Measurements from ENCODE around the gene PRXL2A.

The PRXL2A gene

DNA sequence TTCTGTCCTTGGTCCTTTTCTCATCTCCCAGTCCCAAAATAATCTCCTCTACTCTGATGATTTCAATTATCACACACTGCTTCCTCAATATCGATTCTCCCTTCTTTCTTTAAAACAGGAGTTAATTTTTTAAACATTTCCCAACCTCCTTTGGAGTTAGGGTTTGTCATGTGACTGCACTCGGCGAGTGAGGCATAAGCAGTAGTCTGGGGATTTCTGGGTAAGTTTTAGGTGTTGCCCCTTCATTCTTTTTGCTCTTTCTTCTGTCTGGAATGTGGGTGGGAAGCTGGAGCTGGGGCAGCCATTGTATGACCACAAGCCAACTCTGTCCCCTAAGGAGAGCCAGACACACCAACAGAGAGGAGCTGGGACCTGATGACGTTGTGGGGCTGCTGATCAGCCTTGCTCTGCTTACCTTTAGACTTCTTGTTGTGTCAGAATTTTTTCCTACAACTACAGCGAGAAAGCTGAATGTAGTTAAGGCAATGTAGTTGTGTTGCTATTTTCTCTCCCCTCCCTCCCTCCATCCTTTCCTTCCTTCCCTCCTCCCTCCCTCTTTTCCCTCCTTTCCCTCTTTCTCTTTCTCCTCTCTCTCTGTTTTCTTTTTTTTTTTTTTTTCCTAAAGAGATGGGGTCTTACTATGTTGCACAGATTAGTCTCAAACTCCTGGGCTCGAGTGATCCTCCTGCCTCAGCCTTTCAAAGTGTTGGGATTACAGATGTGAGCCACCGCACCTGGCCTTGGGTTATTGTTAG lies 39.3 kb downstream of the PRXL2A start:
- DNase-seq, result no peak

DNA sequence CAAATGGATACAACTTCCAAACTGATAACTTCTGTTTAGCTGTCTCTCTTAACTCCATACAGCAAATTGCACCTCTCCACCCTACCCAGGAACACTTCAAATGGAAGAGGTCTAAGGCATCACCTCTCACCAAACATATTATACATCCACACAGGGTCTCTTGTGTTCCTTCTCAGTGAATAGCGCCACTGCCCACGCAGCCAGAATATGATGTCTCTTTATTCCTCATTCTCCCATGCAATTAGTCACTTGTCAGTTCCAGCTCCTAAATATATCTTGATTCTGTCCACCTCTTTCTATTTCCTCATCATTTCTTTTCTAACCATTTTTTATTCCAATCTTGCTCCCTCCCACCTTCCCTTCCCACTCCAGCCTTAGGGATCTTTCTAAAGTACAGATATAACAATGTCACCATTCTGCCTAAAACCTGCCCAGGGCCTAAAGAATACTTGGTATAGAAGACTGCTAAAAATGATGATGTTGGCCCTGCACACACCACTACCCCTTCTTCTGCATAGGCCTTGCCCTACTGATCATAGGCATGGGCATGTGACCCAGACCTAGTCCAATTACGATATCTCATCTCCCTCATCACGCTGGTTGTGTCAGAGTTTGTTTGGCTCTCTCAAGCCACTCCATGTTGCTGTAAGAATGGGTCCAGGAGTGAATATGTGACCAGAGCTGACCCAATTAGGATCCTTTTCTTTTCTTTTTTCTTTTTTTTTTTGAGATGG lies 40.0 kb downstream of the PRXL2A start:
- no peak for DNase-seq

DNA sequence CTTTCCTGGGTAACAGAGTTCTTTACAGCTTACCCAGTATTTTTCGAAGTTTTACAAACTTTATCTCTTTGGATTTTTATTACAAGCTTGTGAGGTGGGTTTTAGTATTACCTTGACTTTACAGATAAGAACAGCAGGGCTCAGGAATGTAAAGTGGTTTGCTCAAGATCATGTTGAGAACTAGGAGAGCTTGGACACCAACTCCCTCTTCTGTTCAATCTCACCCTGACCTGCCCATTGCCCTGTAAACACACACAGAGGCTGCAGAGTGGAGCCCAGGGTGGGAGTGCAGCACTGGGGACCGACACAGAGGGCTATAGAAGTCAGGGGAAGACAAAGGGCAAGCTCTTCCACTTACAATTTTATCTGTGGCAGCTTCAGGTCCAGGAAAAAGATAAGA lies 41.2 kb downstream of the PRXL2A start:
- DNase-seq, result no peak

DNA sequence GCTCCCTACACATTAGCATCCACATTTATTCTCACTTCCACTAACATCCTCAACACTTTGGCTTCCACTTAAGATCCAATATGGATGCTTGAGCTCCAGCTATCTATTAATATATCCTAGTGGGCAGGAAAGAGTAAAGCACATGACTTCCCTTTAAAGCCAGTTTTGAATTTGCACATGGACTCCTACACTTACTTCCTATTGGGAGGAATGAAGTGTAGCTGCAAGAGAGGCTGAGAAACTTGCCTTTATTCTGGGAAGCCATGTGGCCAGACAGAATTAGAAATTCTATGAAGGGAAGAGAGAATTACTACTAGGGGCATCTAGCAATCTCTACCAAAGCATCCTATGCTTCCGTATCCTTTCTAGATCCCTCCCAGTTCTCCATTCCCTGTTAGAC lies 42.8 kb downstream of the PRXL2A start:
- no peak for DNase-seq

DNA sequence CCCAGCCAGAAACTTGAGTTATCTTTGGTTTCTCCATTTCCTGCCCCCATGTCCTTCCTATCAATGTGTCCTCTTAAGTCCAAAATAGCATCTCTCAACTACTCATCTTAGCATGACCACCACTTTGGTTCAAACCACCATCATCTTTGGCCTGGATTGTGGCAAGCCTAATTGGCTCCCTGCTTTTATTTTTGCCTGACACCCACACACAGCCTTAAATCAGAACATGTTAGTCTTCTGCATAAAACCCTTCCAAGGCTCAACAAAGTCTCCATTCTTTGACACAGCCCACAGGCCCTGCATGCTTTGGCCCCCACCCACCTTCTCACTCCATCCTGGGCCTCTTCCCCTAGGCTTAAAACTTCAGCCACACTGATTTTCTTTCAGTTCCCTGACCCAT lies 43.7 kb downstream of the PRXL2A start:
- DNase-seq, result no peak

DNA sequence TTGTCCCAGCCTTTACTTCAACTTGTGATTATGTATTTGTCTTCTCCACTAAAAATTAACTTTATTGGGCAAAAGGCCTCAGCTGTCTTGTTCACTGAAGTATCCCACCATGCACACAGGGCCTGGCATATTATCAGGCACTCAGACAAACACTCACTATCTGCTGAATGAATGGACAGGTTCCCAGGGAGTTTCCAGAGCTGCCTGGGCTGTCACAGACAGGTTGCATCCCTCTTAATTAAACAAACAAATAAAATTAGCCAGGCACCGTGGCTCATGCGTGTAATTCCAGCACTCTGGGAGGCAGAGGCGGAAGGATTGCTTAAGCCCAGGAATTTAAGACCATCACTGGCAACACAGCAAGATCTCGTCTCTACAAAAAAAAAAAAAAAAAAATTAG lies 44.3 kb downstream of the PRXL2A start:
- no peak for DNase-seq

DNA sequence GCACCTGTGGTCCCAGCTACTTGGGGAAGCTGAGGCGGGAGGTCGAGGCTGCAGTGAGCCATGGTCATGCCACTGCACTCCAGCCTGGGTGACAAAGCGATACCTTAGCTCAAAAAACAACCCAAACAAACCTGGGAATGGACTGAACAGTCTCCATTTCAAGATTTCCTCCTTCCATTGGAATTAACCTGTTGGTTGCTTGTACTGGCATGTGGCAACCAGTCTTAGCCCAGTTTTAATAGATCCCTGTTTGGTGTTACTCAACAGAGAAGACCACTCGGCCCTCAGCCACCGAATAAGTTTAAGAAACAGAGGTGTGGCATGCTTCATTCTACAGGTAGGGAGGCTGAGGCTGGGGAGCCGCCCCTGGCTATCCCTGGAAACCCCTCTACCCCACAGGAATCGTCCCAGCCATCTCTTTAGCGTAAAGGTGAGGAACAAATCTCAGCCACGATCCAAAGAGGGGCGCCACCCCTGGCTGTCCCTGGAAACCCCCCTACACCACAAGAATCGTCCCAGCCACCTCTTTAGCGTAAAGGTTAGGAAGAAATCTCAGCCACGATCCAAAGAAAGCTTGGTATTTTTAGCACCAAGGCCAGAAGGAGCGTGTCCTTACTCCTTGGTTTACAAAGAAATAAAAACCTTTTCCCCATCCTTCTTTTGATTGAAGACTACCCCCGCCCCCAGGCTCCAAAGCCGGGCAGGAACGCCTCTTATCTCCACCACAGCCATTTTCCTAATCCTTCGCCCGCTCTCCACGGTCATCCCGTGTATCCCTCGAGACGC lies 44.9 kb downstream of the PRXL2A start:
- no peak for DNase-seq

DNA sequence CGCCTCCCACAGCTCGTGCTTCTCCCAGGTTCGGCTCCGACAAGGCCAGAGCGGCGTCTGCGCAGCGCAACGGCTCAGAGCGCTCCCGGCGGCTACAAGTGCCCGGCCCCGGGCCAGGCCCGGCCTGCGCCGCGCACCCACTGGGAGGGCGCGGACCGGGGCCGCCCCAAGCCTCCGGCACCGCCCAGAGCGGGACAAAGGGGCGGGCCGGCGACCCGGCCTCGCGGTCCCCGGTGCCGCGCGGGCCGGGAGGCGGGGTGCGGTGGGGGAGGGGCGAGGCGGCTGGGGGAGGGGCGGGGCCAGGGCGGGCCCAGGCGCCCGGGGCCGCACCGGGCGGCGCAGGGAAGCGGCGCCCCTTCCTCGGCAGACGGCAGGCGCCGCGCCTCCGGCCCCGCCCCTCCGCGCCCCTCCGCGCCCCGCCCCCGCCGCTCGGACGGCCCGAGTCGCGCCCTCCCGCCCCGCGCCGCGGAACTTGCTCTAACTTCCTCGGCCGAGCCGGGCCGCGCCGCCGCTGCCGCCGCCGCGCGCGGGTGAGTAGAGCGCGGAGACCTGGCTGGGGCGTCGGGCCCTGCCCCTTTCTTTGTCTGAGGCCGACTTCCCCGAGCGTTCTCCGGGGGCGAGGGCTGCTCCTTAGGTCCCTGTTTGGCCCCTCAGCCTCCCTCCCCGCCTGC lies 45.6 kb downstream of the PRXL2A start, which contains the start of gene TSPAN14:
Gene TSPAN14, plus strand, starts transcription at position 469 of the 671 bp plus-strand sequence. CDS start 34,924 bp downstream, outside the sequence.
- peak; percentile 80 for DNase-seq

DNA sequence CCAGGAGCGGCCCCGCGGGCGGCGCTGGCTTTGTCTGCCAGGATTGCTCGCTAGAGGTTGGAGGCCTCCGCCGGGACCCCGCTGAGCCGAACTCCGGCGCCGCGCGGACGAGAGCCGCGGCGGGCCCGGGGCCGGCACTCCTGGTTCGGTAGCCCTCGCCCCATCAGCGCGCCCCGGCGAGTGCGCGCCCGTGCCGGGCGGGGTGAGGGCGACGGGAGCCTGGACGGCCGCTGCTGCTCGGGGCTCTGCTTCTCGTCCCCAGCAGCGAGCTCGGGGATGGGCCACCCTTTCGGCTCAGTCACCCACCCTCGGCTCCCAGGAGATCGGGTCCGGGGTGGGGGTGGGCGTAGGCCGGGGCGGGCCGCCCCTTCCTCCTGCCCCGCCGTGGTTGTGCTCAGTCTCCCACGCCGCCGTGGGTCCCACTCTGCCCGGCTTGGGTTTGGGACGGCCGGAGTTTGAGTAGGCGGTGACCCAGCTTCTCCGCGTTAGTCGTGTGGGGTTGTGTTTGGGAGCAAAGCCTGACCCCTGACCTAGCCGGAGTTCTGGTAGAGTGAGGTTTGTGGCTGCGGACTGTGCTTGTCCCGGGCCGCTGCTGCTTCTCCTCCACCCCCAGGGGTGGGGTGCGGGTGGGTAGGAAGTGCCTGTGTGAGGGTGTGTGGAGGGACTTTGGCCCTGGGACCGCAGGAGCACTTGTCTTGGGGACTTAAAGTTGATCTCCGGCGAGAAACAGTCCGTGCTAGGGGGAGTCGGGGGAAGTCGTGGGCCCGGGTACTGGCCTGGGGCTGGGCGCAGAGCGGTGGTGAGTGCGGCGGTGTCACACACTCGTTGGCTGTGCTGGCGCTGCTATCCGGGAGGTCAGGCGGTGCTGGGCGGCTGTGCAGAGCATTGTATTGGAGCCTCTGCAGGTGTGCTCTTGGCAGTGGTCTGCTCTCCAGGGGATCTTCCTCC lies 46.4 kb downstream of the PRXL2A start:
- DNase-seq, result no peak

DNA sequence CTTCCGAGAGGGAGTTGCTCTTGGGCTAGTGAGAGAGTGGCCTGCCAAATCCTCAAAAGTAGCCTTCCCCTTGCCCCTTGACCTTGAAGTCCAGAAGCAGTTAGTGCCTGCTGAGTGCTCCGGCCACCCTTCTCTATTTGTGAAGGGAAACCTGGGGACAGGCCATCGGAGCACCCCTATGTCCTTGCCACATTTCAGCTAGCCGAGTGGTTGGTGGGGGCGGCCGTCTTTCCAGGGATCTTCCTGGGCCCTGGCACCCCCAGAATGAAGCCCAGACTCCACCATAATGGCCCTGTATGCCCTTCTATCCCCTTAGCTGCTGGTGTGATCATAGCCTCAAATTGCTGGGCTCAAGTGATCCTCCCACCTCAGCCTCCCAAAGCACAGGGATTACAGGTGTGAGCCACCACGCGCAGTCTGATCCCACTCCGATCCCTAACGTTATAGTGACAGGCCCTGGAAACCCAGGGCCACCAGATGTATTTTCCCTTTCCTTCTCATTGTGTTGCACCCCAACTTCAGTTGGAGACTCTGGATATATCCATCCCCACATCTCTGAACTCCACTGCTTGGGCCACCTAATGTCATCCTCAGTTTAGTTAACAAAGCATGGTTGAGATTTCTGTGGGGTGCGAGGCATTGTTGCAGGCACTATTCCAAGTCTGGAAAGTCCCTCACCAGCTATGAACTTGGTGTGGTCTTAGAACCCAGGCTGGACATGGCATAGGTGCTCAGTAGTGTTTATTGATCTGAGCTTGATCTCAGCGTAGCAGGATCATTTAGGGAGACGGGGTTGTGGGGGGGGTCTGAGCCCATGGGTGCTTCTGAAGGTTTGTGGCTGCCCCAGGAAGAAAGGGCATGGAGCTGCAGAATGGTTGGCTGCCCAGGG lies 47.4 kb downstream of the PRXL2A start:
- no peak for DNase-seq

DNA sequence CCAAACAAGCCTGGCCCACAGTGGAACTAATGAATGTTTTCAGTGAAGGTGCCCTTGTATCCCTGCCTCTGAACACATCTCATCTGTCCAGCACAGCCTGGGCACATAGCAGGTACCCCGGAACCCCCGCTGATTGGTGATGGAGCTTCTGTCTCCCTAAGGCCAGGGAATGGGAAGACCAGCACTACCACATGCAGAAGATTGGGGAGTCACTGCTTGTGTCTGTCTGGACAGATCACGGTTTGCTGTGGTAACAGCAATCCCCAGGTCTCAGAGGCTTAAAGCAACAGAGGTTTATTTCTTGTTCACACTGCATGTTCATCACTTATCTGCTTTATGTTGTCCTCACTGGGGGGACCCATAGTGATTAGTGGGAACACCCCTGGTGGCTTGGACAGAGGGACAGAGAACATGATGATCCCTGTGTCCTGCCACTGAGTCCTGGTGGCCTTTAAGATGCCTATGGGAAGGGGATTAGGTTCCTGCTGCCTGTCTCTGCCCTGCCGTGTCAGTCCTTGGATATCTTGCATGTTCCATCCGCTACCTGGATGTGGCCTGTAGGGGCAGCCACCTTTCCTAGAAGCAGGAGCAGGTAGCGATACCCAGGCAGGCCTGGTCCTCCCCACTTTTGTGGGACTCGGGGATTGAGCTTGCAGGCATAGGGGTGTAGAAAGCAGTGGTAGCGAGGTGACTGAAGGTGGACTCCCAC lies 49.4 kb downstream of the PRXL2A start:
- DNase-seq, result peak; percentile 38

DNA sequence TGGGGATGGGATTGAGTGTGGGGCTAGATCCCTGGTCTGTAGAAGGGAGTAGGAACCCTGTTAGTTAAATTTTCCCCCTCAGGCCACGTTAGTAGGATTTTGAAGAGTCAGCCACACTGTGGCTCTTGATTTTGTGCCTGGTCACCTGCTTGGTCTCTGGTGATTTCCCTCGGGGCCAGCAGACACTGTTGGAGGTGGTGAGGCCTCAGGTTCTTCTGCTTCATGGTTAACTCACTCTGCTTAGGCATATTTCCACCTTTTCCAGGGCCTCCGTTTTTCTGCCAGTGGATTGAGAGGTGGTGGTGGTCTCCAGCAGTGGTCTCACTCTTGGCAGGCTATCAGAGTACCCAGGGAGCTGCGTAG lies 49.9 kb downstream of the PRXL2A start:
- DNase-seq, result no peak

DNA sequence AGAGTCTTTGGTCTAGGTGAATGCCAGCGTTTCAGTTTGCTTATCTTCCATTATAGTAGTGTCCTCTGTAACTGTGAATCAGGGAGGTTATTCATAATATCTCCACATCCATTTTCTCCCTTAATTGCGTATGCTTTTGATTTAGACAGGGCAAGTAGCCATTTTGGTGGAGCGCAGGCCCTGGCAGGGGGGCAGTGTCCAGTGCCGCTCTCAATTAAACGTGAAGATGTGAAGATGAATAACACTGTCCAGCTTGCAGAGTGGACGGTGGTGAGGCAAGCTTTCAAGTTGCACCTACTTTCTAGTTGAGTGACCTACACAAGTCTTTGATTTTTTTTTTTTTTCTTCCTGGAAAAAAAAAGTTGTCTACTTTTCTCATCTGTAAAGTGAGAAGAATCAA lies 50.3 kb downstream of the PRXL2A start:
- DNase-seq, result no peak

DNA sequence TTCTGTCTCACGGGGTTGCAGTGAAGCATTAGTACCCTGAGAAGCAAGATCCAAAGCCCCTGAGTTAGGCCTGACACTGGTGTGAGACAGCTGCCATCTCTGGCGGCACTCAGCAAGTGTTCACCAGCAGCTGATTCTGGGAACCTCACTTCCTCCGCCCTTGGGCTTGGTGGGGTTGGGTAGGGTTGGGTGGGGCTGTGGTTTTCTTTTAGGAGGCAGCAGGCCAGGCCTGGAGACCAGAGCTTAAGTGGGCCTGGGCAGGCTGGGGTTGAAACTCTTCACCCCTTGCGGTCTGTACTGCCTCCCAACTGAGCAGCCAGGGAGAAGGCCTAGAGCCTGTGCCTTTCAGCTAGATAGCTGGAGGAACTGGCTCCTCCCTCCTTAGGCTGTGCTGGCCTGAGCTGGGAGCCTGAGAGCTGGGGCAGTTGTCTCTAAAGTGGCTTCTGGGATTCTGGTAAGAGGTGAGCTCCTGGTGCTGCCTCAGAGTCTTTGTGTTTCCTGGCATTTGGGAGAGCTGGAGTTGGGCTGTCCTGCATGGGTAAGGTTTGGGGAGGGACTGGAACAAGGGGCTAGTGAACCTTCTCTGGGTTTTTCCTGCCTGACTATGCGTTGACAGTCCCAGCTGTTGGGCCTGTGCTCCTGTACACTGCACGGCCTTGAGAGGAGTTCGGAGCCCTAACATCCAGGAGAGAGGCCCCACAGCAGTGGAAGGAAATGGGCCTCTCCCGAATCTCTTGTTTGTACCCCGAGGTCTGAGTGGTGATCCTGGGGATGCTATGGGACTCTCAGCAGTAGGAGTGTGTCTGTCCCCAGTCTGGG lies 50.9 kb downstream of the PRXL2A start:
- DNase-seq, result peak; percentile 68

DNA sequence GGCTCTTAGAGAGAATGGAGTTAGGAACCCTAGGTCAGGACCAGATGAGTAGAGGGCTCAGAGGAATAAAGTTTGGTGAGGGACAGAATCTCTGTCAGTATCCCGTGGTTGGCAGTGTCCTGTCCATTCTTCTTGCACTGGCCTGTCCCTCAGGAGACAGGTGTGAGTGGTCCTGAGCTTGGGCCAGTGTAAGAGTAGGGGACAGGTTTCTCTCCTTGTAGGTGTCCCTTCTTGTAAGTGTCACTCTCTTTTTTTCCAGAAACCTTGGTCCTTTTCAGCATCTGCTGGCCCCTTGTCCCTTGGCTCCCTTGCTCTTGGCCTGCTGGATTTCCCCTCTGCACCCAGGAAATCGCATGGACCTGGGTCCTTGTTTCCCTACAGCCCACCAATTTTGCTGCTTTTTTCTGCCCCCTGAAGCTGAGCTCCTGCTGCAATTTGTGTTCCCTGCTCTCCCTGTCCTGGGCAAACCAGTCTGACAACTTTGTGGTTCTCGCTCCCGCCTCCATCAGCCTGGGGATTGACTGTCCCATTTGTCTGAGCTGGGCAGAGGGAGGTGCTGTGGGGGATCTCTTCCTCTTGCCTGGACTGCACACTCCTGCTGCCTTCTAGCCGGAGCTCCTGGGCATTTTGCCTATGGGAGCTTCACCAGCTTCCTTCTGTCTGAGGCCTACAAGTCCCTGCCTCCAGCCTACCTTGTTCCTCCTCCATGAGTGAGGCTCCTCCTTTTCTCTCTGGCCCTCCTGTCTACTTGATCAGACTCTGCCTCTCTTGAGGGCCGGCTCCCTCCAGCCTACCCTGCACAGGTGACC lies 52.3 kb downstream of the PRXL2A start:
- peak; percentile 92 for DNase-seq

DNA sequence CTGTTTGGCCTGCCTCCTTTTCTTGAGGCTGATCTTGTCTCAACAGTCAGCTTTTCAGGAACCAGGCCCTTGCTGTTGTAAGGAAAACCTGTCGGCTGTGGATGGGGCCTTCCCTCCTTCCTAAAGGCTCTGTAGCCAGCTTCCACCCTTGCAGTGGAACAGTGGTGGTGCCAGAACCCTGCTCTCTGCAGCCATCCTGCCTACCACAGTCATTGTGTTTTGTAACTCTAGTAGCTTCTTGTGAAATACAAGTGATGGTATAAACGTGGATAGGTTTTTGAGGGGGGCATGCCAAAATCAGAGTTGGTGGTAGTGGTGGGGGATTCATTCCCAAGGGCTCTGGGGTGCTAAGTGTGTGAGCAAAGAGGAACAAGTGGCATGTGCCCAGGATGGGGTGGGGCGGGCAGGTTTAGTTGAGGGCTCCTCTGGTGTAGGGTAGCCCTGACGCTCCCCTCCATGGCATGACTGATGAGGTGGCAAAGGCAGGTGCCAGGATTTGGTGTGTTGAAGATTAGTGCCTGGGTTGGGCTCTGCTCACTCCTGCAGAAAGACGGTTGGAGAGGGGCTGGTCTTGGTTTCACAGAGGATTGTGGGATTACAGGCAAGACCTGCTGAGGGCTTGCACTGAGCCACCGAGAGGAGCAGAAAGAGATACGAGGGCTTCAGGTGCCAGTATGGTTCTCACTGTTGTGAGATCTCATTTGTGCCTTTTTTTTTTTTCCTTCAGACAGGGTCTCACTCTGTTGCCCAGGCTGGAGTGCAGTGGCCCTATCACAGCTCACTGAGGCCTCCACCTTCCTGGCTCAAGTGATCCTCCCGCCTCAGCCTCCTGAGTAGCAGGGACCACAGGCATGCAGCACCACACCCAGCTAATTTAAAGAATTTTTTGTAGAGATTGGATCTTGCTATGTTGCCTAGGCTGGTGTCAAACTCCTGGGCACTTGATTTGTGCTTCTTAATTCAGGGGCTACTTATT lies 53.1 kb downstream of the PRXL2A start:
- DNase-seq, result no peak
